ENCODE results near the gene PDP2.

DNA sequence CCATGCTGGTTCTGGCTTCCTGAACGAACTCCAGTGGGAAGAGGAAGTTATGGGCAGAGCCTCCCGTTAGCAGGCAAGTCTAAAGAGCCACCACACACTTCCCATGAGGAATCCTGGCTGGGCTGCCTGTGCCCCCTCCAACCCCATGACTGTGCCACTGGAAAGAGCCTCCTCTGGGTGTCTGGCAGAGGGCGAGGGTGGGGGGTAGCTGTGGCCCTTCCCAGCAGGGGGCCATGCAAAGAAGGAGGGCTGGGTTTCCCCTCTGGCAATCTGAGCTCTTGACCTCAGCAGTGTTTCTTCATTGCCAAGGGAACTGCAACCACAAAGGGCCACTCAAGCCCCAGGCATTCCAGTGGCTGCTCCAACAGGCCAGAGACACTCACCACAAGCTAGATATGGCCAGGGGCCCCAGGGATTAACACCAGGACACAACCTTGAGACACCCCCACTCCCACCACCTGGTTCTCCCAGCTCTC, 46.7 kb downstream of the PDP2 start:
- no peak for TF ChIP-seq EZH2 (IDR thresholded peaks at IDR 0.05; ENCODE audit: borderline replicate concordance, low read length)
- TF ChIP-seq CTCF (IDR thresholded peaks at IDR 0.05; ENCODE audit: low read length), result no peak

Measured in OCI-LY1 (cell line).